Transverse colon (tissue), 4 donors: Measurements from ENCODE around the gene NFE2L3.

Experiments used
- CTCF ChIP-seq, 5 experiments: fragments of 200-600 bp in 3 of 5; fragments of 450-650 bp in 2 of 5; sonication (generic) in 3 of 5; IDR thresholded peaks; 1 replicate in 2 of 5; 2 replicates in 3 of 5; pipeline ENCODE4 v1.5.1; 2016 to 2017; ENCODE audit warnings: antibody characterized with exemption in 5 of 5, inconsistent platforms in 3 of 5, mild to moderate bottlenecking in 2 of 5, moderate library complexity in 1 of 5
- POLR2AphosphoS5 ChIP-seq, 3 donors: sonication (generic); formaldehyde crosslinking; IDR thresholded peaks; one replicate each; pipeline ENCODE4 v1.6.1; 2016; ENCODE audit warnings: antibody characterized with exemption in 3 of 3

- TF ChIP-seq POLR2AphosphoS5 (IDR thresholded peaks at IDR 0.05) (no peak), CTCF (IDR thresholded peaks at IDR 0.05) (no peak)
Measured at GRCh38 chr7:26213807-26214515, 62.0 kb downstream of the NFE2L3 start.
